AG09309 (cell line): ENCODE measurements around the gene LYZL6.
"Not testable (repeated sequence)": the region's sequence is repeated elsewhere in the genome, so short reads cannot be mapped to it uniquely, and the experiment has no call there.

Experiments used
- DNase-seq: peaks from one replicate; pipeline ENCODE4 v3.0.0-alpha.2; 2010; ENCODE audit warnings: low read depth
- H3K4me3 ChIP-seq: 2 replicates; pipeline ENCODE4 v1.5.1; 2011; ENCODE audit warnings: mild to moderate bottlenecking, low read depth, low read length, moderate library complexity; ENCODE audit not compliant: control insufficient read depth
- TF ChIP-seq, protein P1 (sequence below): IDR thresholded peaks from 2 replicates; pipeline ENCODE4 v1.5.1; 2011; ENCODE audit warnings: mild to moderate bottlenecking, low read depth, low read length, inconsistent platforms; ENCODE audit not compliant: insufficient read depth, control insufficient read depth; ENCODE audit errors: missing control alignments

LYZL6 gene

DNA sequence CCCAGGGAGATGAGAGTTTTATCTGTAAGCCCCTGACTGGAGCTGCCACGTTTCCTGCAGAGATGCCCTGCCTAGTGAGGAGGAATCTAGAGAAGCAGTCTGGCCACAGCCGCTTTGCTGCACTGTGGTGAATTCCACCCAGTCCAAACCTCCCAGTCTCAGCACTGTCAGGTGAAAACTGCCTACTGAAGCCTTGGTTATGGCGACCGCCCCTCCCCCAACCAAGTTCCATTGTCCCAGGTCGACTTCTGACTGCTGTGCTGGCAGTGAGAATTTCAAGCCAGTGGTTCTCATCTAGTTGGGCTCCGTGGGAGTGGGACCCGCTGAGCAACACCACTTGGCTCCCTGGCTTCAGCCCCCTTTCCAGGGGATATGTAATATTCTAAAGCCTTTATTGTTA is 10.2 kb upstream of the LYZL6 start:
- TF ChIP-seq, protein P1, sequence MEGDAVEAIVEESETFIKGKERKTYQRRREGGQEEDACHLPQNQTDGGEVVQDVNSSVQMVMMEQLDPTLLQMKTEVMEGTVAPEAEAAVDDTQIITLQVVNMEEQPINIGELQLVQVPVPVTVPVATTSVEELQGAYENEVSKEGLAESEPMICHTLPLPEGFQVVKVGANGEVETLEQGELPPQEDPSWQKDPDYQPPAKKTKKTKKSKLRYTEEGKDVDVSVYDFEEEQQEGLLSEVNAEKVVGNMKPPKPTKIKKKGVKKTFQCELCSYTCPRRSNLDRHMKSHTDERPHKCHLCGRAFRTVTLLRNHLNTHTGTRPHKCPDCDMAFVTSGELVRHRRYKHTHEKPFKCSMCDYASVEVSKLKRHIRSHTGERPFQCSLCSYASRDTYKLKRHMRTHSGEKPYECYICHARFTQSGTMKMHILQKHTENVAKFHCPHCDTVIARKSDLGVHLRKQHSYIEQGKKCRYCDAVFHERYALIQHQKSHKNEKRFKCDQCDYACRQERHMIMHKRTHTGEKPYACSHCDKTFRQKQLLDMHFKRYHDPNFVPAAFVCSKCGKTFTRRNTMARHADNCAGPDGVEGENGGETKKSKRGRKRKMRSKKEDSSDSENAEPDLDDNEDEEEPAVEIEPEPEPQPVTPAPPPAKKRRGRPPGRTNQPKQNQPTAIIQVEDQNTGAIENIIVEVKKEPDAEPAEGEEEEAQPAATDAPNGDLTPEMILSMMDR, result no peak
- H3K4me3 ChIP-seq, result no peak overlapping the region
- DNase-seq, result no peak

DNA sequence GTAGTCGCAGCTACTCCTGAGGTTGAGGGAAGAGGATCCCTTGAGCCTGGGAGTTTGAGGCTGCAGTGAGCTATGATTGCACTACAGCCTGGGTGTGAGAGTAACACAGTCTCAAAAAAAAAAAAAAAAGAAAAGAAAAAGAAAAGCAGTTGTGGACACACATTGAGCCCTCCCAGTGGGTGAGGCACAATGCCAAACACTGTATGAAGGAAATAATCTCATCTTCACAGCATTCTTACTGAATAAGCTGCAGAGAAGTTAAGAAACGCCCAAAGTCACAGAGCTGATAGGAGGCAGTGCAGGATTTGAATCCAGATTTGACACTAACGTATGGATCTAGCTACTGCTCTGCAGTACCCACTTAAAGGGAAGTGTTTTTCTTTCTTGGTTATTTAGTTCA is 5.9 kb upstream of the LYZL6 start:
- TF ChIP-seq, protein P1, result no peak
- no peak for DNase-seq
- no peak overlapping the region for H3K4me3 ChIP-seq

DNA sequence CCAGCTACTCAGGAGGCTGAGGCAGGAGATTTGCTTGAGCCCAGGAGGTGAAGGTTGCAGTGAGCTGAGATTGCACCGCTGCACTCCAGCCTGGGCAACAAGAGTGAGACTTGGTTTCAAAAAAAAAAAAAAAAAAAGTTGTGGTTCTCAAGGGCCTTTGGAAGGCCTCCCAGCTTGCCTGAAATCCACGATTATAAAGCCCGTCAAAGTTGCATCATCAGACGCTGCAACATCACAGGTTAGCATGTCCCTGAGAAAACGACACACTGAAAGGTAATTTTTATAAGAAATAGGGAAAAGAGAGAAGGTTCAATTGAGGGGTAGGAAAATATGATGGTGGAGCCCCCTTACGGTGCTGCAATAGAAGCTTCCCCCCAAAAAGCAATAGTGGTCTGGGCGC is 4.6 kb upstream of the LYZL6 start:
- DNase-seq, result no peak
- H3K4me3 ChIP-seq, result no peak overlapping the region
- TF ChIP-seq, protein P1, result no peak

DNA sequence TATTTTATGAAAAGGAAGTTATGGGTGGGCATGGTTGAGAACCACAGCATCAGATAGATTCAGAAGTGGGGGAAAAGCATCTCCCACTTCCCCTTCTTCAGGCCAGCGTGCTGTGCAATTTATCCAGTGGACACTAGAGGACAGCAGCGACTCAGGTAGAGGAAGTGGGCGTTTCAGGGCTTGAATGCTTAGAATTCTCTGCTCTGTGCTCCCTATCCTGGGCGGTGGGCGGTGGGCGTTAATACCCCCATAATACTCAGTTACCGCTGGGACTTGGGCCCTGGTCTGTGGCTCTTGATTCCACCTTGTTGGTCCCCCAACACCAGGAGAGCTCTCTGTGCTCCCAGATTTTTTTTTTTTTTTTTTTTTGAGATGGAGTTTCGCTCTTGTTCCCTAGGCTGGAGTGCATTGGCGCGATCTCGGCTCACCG is 3.7 kb upstream of the LYZL6 start:
- H3K4me3 ChIP-seq, result no peak overlapping the region
- TF ChIP-seq, protein P1, result peak; percentile 85
- DNase-seq, result no peak

DNA sequence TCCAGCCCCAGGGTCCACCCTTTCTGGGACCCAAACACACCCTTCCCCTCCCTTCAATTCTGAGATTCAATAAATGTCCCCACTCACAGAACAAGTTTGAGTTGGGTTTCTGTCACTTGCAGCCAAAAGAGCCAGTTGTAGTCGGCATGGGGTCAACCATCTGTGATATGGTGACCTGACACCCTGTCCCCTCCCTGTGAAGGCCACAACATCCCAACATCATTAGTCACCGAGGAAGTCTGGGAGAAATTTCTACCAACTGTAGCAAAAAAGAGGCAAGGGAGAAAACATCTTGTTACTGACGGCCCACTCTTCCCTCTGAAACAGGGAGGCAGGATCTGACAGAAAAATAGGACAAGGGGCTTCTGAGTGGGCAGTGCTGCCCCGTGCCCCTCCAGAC is 638 bp upstream of the LYZL6 start:
- H3K4me3 ChIP-seq, result no peak overlapping the region
- no peak for DNase-seq
- TF ChIP-seq, protein P1, result no peak

DNA sequence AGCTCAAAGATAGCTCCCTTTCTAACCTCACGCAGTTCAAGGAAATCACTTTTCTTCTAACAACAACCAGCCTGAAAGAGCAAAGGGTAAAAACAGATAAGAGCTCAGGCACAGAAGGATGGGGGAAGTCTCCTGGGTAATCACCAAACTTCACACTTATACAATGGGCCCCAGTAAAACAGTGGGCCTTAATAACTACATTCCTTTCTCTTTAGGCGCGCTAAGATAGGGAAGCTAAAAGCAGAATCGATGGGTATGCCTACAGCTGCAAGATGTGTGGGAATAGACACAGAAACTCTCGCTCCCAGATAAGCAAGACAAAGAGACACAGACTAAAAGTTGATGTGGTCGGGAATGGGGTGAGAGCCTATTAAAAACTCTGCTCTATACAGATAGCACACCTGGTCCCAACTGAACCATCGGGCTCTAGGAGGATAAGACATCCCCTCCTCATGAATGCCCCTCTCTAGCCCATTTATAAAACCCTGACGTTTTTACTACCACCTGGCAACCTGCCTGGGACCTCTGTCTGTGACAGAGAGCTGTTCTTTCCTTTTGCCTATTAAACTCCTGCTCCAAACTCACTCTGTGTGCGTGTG is 826 bp downstream of the LYZL6 start:
- no peak for DNase-seq
- TF ChIP-seq, protein P1, result no peak

DNA sequence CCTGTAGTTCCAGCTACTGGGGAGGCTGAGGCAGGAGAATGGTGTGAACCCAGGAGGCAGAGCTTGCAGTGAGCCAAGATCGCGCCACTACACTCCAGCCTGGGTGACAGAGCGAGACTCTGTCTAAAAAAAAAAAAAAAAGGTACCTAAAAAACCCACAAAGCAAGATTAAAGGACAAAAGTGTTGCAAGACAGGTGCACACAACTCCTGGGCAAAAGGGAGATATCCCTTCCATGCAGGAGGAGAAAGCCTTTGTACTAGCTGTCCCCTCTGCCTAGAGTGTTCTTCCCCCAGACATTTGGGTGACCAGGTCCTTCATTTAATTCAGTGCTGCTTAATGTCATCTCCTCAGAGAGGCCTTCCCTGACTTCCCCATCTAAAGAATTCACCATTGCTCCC is 5.0 kb downstream of the LYZL6 start:
- not testable (repeated sequence) for H3K4me3 ChIP-seq, DNase-seq

More for the DNA sequence above, 826 bp downstream of the LYZL6 start:
- H3K4me3 ChIP-seq, result no peak overlapping the region
